NB4 (cell line): ENCODE data around the gene CKB.

Experiments
- DNase-seq: peaks from one replicate; pipeline ENCODE4 v3.0.0; 2010; ENCODE audit warnings: low read depth
- H3K4me3 ChIP-seq: one replicate; pipeline ENCODE4 v1.5.1; 2011; ENCODE audit warnings: mild to moderate bottlenecking, low read depth, low read length, moderate library complexity
- MYC ChIP-seq: IDR thresholded peaks from 2 replicates; pipeline ENCODE4 v1.6.1; 2011; ENCODE audit warnings: low read depth, low read length
- POLR2A ChIP-seq: IDR thresholded peaks from 2 replicates; pipeline ENCODE4 v1.6.1; 2011; ENCODE audit warnings: mild to moderate bottlenecking; ENCODE audit not compliant: insufficient read length; ENCODE audit errors: extremely low read depth
- TF ChIP-seq, protein P1 (sequence below): IDR thresholded peaks from one replicate; pipeline ENCODE4 v1.5.1; 2012; ENCODE audit warnings: low read depth, low read length
- TF ChIP-seq, protein P2 (sequence below): IDR thresholded peaks from 2 replicates; pipeline ENCODE4 v1.6.1; 2011; ENCODE audit warnings: low read depth, low read length

Gene CKB

DNA sequence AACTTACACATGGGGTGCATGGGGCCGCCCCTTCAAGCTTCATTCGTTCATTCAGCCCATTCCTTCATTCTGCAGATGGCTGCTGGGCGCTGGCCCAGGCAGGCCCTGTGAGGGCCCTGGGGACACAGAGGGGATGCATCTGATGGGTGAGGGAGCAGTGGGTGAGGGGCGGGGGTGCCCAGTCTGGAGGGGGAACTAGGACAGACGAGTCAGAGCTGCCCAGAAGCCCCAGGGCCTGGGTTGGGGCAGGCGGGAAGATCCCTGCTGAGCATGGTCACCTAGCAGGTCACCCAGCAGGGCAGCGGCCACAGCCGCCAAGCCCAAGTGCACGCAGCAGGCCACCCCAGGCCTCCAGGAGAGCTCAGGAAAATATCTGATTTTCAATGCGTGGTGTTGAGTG, 20.5 kb upstream of the CKB start:
- no peak for DNase-seq
- no peak overlapping the region for H3K4me3 ChIP-seq
- TF ChIP-seq POLR2A, result no peak

DNA sequence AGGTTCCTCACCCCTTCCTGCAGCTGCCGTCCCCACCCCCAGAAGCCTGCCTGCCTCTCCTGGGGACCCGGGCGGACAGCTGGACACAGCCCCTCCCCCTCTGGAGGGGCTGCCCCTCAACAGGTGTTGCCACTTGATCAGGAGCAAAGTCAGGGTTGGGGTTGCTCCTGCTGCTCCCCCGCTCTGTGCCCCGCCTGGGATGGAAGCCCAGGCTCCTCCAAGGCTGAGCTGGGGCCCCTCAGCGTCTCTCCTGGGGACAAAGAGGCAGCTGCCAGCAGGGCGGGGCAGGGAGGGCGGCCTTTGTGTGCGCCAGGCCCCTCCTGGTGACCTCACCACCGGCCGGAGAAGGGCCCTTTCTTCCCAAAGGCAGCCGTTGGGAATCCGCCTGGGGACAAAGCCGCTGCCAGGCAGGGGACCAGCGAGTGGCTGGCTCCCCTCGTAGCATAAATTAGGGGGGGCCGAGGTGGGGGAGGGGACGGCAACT, 20.0 kb upstream of the CKB start:
- H3K4me3 ChIP-seq, result no peak overlapping the region
- TF ChIP-seq, protein P1, sequence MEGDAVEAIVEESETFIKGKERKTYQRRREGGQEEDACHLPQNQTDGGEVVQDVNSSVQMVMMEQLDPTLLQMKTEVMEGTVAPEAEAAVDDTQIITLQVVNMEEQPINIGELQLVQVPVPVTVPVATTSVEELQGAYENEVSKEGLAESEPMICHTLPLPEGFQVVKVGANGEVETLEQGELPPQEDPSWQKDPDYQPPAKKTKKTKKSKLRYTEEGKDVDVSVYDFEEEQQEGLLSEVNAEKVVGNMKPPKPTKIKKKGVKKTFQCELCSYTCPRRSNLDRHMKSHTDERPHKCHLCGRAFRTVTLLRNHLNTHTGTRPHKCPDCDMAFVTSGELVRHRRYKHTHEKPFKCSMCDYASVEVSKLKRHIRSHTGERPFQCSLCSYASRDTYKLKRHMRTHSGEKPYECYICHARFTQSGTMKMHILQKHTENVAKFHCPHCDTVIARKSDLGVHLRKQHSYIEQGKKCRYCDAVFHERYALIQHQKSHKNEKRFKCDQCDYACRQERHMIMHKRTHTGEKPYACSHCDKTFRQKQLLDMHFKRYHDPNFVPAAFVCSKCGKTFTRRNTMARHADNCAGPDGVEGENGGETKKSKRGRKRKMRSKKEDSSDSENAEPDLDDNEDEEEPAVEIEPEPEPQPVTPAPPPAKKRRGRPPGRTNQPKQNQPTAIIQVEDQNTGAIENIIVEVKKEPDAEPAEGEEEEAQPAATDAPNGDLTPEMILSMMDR, result no peak
- TF ChIP-seq, protein P2, sequence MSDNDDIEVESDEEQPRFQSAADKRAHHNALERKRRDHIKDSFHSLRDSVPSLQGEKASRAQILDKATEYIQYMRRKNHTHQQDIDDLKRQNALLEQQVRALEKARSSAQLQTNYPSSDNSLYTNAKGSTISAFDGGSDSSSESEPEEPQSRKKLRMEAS, result no peak
- TF ChIP-seq MYC, result no peak
- TF ChIP-seq POLR2A, result no peak
- DNase-seq, result no peak

DNA sequence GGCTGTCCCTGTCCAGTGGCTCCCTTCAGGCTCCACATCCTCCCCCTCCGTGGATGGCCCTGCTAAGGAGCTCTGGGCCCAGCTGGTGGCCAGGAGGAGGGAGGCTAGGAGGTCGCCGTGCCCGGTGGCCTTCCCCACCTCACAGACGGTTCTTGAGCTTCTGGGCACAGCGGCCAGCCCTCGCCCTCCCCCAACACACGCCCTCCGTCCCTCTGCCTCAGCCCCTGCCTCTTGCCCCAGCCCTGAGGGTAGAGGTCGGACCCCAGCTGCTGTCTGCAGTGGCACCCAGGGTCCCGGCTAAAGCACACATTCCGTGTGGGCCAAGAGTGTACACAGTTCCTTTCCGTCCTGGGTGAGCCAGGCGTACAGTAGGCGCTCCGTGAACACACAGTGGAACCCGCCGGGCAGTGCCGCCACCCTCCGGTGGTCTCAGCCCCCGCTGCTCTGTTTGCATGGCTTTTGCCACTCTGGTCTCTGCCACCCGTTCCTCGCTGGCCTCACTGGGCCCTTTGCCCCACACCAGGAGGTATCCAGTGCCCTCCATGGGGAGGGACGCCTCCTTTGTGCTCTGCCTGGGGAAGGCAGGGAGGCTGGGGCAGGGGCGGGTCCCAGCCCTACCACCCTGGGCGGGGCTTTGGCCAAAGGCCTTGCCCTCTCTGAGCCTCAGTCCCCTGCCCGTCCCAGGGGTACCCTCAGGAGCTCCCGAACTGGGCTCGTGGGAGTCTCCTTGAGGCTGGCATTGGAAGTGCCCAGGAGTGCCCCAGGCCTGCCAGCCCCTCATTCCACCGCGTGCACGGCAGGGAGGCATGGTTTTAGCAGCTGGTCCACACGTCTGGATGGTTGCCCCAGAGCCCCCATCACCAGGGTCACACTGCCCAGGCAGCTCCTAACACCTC, 19.3 kb upstream of the CKB start:
- no peak for TF ChIP-seq MYC
- TF ChIP-seq, protein P1, result no peak
- TF ChIP-seq, protein P2, result no peak
- TF ChIP-seq POLR2A, result no peak
- no peak for DNase-seq
- H3K4me3 ChIP-seq, result no peak overlapping the region

DNA sequence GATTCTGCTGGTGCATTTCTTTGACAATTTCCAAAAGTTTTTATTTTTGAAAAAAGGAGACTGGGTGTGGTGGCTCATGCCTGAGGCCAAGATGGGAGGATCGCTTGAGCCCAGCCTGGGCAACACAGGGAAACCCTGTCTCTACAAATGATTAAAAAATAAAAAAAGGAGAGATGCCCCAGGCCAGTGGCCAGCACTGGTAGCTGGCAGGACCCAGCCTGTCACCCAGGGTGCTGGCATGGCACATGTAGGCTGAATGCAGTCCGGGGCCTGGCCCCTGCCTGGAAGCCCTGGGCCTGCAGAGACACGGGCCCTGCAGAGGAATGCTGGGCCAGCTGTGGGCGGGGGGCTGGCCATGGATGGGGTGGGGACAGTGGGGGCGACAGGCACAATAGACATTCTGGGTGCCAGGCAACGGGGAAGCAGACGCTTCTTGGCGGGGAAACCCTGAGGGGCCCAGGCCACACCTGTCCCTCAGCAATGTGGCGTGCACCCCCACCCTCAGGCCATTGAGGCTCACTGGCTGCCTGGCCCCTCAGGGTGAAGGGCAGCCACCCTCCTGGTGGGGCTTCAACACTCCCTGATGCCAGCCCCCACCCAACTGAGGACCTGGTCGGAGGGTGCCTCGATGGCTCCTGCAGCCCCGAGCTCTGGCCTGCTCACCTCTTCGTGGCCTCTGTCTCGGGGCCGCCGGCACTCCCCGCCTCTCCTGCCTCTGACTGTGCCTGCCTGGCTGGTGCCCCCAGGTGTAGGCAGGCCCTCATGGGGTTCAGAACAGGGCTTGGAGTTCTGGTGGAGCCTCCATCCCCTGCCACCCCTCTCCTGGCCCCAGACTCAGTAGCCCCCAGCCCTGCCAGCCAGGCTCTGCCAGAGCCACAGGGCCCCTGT, 18.4 kb upstream of the CKB start:
- no peak for DNase-seq
- H3K4me3 ChIP-seq, result no peak overlapping the region
- TF ChIP-seq, protein P2, result no peak
- TF ChIP-seq, protein P1, result no peak
- TF ChIP-seq MYC (no peak), POLR2A (no peak)

DNA sequence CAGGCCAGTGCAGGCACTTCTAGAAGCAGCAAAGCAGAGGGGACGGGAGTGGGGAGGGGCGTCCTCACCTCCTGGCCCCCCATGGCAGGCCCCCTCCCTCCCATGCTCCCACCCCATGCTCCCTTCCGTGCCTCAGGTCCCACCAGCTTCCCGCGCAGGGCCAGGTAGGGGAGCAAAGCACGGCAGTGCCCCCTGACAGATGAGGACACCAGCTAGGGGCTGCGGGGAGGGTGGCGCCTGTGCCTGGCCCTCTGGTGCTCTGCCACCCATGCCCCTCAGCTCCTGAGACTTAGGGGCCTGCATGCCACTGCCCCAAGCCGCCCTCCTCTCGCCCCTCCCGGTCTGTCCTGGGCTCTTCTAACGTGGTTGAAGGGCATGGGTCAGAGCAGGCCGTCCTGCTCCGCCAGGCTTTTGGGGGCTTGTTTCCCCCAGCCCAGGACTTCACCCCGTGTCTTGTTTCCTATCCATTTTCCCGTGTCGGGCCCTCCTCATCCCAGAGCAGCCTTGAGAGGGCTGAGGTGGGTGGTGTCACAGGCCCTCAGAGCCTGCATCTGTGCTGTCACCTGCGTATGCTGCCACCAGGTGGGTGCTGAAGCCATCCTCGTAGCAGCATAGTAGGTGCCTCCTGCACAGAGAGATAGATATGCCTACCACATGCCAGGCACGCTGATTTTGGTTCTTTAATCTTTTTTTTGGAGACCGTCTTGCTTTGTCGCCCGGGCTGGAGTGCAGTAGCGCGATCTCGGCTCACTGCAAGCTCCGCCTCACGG, 16.6 kb upstream of the CKB start:
- H3K4me3 ChIP-seq, result no peak overlapping the region
- DNase-seq, result no peak
- TF ChIP-seq, protein P2, result no peak
- TF ChIP-seq MYC (no peak), POLR2A (no peak)
- TF ChIP-seq, protein P1, result no peak
